ENCODE data around the gene DPEP3.

DNA sequence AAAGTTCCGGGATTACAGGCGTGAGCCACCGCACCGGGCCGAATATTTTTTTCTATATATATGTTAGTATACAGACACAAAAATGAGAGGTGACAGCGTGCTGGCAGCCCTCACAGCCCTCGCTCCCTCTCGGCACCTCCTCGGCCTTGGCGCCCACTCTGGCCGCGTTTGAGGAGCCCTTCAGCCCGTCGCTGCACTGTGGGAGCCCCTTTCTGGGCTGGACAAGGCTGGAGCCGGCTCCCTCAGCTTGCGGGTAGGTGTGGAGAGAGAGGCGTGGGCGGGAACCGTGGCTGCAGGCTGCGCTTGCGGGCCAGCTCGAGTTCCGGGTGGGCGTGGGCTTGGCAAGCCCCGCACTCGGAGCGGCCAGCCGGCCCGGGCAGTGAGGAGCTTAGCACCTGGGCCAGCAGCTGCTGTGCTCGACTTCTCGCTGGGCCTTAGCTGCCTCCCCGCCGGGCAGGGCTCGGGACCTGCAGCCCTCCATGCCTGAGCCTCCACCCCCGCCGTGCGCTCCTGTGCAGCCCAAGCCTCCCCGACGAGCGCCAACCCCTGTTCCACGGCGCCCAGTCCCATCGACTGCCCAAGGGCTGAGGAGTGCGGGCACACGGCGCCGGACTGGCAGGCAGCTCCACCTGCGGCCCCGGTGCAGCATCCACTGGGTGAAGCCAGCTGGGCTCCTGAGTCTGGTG lies 1.9 kb upstream of the DPEP3 start:
- TF ChIP-seq, protein P1, sequence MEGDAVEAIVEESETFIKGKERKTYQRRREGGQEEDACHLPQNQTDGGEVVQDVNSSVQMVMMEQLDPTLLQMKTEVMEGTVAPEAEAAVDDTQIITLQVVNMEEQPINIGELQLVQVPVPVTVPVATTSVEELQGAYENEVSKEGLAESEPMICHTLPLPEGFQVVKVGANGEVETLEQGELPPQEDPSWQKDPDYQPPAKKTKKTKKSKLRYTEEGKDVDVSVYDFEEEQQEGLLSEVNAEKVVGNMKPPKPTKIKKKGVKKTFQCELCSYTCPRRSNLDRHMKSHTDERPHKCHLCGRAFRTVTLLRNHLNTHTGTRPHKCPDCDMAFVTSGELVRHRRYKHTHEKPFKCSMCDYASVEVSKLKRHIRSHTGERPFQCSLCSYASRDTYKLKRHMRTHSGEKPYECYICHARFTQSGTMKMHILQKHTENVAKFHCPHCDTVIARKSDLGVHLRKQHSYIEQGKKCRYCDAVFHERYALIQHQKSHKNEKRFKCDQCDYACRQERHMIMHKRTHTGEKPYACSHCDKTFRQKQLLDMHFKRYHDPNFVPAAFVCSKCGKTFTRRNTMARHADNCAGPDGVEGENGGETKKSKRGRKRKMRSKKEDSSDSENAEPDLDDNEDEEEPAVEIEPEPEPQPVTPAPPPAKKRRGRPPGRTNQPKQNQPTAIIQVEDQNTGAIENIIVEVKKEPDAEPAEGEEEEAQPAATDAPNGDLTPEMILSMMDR (IDR thresholded peaks at IDR 0.05): no peak
- no peak for TF ChIP-seq POLR2A (IDR thresholded peaks at IDR 0.05)

Data from esophagus squamous epithelium (tissue), 4 donors.